CD4-positive, alpha-beta T cell treated with Interferon alpha-2 for 1 hour (primary cell): Measurements from ENCODE around the gene SPDYE2.
"Not testable (repeated sequence)": the region's sequence is repeated elsewhere in the genome, so short reads cannot be mapped to it uniquely, and the experiment has no call there.

Experiments
- DNase-seq, 2 donors: peaks; one replicate each; pipeline ENCODE4 v3.0.0-alpha.2; 2020 to 2022

Gene SPDYE2

DNA sequence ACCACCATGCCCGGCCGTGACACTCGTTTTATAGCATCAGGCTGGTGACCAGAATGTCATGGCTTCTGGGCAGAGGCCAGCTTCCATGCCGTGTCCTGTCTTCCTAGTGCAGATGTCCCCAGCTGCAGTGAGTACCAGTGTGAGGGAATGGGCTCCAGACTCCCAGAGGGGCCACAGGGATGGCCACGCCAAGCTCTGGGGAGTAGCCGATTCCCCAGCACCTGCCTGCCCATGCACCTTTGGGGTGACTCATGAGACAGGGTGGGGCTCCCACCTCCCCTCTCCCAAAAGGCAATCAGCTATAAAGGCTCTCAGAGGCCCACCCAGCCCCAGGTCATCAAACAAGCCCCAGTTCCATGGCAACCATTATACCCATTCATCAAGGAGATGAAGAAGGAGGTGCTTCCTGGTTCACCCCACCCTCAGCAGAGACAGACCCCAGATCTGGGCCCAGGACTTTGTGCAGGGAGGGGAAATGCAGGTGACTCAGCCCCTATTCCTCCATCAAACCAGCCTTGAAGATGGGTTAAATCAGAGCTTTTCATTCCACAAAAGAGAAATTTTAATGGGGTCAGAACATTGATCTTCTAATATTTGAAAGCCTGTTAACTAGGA is at the start of gene SPDYE2:
Gene SPDYE2, plus strand, starts transcription at position 419 of the 615 bp plus-strand sequence. CDS start 2,030 bp downstream, outside the sequence.
- DNase-seq = not testable (repeated sequence)

GRCh38 chr7:102503141-102503540 is 47.9 kb upstream of the SPDYE2 start:
- DNase-seq = not testable (repeated sequence)

DNA sequence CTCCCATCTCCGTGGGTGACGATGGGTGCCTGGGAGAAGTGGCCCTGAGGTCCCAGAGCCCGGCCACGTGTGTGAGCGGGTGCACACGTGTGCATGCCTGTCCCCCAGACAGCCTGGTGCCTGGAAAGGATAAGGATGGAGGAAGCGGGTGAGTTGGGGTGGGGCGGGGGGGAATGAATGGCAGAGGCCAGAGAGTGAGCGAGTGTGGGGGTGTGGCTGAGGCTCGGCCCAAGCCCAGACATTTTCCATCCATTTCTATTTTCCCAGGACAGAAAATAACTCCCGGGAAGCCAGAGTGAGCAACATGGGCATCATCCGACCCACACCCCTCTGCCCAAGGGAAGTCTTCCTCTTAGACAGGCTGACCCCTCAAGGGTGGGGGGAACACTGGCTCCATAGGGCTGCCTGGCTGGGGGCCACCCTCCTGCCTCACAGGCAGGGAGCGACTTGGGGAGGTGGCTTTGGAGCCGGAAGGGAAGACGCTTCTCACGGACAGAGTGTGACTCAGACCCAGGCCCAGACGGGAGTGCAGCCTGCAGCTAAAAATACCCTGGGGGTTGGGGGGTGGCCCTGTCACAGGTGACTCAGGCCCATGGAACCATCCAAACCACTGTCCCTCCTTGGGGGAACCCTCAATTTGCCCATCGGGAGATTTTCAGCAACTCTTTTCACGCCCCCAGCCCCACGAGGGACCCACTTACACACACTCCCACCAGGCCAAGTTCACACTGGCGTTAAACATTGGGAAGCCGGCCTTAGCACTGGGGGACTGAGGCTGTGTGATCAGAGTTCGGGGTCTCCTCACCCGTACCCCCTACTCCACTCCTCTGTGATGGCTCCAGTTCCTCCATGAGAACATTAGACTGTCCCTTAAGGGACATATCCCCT is 45.5 kb upstream of the SPDYE2 start:
- not testable (repeated sequence) for DNase-seq

- not testable (repeated sequence) for DNase-seq
Observed at GRCh38 chr7:102507410-102508088, 43.5 kb upstream of the SPDYE2 start.

- not testable (repeated sequence) for DNase-seq
Observed at GRCh38 chr7:102510575-102510974, 40.5 kb upstream of the SPDYE2 start.

DNA sequence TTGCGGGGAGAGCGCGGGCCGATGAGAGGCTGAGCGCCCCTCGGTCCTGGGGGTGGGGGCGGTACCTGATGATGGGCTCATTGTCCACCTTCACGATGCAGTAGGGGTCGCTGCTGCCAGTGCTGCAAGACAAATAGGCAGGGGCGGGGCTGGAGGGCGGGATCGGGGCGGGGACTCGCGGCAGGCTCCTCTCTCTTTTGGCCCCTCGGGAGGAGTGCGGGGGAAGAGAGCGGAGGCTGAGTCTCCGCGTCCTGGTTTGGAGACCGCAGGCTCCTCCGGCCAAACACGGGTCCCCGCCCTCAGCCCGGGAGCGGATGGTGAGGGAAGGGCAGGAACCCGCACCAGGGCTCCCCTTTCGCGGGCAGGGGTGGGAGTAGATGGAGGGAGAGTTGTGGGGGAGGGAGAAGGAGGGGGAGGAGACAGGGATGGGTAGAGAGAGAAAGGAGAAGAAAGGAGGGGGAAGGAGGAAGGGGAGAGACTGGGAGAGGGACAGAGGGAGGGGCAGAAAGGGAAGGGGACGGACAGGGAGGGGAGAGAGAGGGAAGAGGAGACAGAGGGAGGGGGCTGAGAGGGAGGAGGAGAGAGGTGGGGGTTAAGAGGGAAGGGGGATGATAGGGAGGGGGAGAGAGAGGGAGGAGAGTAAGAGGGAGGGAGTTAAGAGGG is 39.0 kb upstream of the SPDYE2 start:
- DNase-seq = not testable (repeated sequence)

DNA sequence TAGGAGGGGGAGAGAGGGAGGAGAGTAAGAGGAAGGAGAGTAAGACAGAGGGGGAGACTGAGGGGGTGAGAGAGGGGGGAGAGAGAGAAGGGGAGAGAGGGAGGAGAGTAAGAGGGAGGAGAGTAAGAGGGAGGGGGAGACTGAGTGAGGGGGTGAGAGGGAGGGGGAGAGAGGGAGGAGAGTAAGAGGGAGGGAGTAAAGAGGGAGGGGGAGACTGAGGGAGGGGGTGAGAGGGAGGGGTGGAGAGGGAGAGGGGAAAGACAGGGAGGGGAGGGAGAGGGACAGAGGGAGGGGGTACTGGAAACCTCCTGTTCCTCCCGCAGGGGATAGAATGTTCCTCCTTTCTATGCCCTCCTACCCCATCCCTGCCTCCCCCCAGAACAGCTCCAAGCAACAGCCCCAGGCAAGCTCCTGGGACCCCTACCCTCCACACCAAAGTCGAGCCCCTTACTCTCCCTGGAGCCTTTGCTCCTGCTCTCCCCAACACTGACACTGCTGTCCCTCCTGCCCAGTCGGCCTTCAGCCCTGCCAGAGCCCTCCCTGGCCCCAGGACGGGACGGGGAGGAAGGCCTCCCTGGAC is 38.3 kb upstream of the SPDYE2 start:
- peak in 1 of 2 donors; percentile 35 for DNase-seq

DNA sequence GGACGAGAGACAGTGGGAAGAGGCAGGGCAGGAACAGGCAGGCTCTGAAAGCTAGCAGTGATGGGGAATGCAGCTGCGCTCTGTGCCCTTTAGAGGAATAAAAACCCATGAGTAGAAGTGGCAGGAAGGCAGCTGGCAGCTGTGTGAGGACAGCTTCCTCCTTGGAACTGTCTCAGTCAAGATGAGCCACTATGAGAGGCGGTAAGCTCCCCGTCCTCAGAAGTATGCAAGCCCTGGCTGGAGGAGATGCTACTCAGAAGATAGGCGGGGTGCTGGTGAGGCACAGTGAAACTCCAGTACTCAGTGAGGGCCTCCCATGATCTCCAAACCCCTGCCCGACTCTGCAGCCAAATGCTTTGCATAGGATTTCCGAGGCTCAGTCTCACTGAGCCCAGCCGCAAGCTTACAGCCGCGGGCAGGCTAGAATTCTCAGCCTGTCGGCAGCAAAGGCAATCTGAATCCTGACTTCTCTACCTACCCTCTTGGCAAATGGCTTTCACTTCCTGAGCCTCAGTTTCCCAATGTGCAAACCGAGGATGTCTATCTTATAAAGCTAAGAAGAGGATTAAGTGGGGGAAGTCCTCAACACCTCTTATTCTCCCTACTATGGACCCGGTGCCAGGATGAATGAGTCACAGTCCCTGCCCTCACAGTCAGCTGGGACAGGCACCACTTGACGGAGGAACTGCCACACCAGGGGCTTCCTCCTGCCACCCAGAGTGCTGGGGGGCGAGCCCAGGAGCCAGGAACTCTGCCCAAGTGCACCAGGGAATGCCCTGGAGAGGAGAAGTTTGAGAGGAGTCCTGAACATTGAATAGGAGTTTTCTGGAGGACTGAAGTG is 35.9 kb upstream of the SPDYE2 start:
- DNase-seq = not testable (repeated sequence)

- not testable (repeated sequence) for DNase-seq
Observed at GRCh38 chr7:102515889-102516288, 35.1 kb upstream of the SPDYE2 start.

GRCh38 chr7:102516951-102517350 is 34.1 kb upstream of the SPDYE2 start:
- DNase-seq = not testable (repeated sequence)

GRCh38 chr7:102517550-102518147 is 33.4 kb upstream of the SPDYE2 start, which contains the start of gene RASA4B:
TSS of gene RASA4B (minus strand) at chr7:102517777. CDS start at chr7:102517710, 67 bp downstream.
- peak in 1 of 2 donors; percentile 54 for DNase-seq

DNA sequence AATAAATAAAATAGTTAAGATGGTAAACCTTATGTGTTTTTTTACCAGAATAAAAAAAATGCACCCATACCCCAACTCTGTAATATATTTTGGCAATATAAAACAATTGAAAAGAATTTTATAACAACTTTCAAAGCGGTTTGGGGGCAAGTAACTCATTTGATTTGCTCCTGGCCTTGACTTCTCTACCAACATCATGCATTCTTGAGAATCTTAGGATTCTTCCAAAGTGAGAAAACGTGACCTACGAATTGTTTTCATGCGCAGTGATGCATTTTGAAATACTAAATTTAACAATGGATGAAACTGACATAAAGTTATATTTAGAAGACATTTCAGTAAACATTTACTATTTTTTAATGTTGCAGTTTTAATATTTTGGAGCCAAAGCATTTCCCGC is 30.2 kb upstream of the SPDYE2 start:
- not testable (repeated sequence) for DNase-seq

DNA sequence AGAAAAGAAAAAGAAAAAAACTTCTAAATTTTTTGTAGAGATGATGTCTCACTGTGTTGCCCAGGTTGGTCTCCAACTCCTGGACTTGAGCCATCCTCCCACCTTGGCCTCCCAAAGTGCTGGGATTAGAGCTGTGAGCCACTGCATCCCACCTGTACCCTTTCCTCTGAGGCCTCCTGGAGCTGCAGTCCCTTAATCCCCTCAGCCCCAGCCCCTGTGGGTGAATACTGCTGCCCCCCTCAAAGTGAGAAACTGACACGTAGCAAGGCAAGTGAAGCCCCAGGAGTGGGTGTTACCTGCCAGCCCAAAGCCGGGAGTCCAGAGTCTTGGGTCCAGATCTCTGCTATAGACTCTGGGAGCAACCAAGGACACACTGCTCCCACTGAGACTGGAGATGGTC is 26.2 kb upstream of the SPDYE2 start:
- not testable (repeated sequence) for DNase-seq

DNA sequence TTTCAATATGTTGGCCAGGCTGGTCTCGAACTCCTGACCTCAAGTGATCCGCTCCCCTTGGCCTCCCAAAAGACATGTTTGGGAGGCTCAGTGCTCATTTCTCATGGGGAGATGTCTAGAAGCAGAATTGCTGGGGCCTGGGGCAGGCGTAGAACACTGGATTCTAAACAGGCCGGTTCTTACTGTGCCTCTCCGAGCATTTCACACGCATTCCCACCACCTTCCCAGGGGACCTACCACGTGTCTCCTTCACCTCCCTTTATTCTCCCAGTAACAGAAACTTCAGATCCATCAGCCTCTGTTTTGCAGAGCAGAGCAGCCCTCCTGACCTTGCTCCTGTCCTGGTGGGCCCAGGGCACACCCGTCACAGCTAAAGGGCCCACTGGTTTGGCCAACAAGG is 23.8 kb upstream of the SPDYE2 start:
- not testable (repeated sequence) for DNase-seq

GRCh38 chr7:102527822-102528793 is 22.9 kb upstream of the SPDYE2 start:
- DNase-seq = not testable (repeated sequence)

DNA sequence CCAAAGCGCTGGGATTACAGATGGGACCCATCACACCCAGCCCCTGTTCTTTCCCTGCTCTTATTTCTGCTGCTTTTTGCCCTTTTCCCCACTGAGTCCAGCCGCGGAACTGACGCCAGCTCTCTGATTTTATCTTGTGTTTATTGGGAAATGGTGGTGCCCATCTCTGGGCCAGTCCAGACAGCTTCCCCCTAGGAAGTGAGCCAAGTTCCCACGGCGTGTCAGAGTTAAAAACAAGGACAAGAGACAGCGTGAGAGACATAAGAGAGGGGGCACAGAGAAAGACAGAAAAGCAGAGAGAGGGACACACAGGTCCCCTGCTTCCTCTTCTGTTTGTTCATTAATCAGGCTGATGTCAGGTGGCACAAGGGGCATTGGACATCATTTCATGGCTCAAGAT is 19.4 kb upstream of the SPDYE2 start:
- not testable (repeated sequence) for DNase-seq

DNA sequence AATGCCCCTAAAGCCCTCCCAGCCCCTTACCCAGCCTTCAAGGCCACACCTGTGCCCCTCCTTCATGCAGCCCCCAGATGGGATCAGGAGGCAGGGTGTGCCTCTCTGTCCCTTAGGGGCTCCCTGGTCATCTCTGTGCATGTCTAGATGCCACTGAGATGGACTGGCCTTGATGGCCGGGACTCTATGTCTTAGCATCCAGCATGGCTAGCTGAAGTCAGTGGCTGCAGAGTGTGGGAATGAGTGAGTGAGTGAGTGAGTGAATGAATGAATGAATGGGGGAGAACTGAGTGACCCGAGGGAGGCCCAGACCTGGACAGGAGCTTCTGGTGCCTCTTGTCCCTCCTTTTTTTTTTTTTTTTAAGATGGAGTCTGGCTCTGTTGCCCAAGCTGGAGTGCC is 18.9 kb upstream of the SPDYE2 start:
- DNase-seq = not testable (repeated sequence)

DNA sequence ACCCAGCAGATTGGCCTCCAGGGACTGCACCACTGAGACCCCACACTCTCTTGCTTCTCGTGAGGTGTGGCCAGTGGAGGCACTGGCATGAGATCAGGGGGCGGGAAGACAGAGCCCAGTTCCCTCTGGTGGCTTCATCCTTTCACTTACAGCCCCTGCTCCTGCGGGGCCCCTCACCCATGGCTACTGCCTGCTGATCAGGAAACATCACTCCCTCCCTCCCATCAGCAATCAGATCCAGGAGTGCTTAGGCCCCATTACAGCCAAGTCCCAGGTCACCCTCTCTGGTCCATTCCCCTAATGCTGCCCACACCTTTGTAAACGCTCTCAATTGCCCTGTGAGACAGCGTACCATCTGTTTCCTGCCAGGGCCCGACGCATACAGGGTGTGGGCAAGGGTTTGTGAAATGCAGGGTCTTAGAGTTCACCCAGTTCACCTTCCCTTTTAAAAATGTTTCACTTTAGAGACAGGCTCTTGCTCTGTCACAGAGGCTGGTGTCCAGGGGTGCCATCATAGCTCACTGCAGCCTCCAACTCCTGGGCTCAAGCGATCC is 15.9 kb upstream of the SPDYE2 start:
- DNase-seq = not testable (repeated sequence)

DNA sequence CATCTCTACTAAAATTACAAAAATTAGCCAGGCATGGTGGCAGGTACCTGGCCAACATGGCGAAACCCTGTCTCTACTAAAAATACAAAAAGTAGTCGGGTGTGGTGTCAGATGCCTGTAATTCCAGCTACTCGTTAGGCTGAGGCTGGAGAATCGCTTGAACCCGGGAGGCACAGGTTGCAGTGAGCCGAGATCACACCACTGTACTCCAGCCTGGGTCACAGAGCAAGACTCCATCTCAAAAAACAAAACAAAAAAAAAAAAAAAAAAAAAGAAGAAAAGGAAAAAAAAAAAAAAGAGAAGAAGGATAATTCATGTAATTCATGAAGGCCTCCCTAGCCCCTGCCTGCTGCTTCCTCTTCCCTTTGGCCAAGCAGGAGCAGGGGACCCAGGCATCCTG is 10.4 kb upstream of the SPDYE2 start:
- DNase-seq = not testable (repeated sequence)
